NCI-H526 (cell line): Measurements from ENCODE around the gene PCDHGB2.

ENCODE experiments used
- DNase-seq, 2 experiments: peaks; one replicate each; lab custom pipeline; 2025; lab: John Stamatoyannopoulos, UW

The PCDHGB2 gene

DNA sequence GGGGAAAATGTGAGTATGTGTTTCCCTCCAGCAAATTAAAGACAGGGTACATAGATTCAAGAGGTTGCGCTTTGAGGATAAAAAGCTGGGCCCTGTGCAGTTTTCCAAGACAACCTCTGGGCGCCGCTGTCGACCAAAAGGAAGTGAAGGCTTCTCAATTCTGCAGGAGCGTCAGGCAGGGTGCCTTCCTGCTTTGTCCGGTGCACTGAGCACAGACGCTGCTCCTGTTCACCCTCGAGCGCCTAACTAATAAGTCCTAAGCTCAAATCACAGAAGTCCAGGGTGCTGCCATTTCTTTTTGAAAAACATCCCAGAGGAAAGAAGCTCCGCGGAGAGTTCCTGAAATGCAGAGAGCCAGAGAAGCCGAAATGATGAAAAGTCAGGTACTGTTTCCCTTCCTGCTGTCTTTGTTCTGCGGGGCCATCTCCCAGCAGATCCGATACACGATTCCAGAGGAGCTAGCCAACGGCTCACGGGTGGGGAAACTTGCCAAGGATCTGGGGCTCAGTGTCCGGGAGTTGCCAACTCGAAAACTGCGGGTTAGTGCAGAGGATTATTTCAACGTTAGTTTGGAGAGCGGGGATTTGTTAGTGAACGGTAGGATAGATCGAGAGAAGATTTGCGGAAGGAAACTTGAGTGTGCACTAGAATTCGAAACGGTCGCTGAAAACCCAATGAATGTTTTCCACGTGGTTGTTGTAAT lies 9.7 kb upstream of the PCDHGB2 start, which contains the start of gene PCDHGB1:
Gene PCDHGB1, plus strand, starts transcription at position 183 of the 703 bp plus-strand sequence. Its CDS starts 162 bp downstream, at position 345.
- peak; percentile 62 to 74 for DNase-seq

DNA sequence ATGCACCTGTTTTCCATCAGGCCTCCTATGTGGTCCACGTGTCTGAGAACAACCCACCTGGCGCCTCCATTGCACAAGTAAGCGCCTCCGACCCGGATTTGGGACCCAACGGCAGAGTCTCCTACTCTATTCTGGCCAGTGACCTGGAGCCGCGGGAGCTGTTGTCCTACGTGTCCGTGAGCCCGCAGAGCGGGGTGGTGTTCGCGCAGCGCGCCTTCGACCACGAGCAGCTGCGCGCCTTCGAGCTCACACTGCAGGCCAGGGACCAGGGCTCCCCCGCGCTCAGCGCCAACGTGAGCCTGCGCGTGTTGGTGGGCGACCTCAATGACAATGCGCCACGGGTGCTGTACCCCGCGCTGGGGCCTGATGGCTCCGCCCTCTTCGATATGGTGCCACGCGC lies 8.2 kb upstream of the PCDHGB2 start:
- DNase-seq, result no peak

DNA sequence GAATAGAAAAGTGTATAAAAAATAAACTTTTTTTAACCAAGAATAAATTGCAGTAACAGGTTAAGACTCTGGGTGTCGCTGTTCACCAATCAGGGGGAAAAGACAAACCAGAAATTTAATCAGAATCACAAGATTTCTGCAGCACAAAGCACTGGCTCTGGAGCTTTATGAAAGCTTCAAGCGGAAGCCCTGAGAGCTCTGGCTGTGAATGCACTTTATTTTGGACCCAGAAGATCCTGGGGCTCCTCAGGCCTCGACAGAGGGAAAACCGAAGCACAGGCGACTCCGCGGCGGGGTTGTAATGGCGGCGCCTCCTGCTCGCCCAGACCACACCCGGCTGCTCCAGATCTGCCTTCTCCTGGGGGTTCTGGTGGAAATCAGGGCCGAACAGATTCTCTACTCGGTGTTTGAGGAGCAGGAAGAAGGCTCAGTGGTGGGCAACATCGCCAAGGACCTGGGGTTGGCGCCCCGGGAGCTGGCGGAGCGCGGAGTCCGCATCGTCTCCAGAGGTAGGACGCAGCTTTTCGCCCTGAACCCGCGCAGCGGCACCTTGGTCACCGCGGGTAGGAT lies 4.8 kb upstream of the PCDHGB2 start, which contains the start of gene PCDHGA4:
Gene PCDHGA4, plus strand, starts transcription at position 122 of the 570 bp plus-strand sequence. Its CDS starts 87 bp downstream, at position 209.
- DNase-seq, result no peak

DNA sequence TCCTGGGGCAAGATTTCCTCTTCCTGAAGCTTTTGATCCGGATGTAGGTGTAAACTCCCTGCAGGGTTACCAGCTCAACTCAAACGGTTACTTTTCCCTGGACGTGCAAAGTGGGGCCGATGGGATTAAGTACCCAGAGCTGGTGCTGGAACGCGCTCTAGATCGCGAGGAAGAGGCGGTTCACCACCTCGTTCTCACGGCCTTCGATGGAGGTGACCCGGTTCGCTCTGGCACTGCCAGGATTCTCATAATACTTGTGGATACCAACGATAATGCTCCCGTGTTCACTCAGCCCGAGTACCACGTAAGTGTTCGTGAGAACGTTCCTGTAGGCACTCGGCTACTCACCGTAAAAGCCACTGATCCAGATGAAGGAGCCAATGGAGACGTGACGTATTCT lies 4.2 kb upstream of the PCDHGB2 start:
- no peak for DNase-seq

DNA sequence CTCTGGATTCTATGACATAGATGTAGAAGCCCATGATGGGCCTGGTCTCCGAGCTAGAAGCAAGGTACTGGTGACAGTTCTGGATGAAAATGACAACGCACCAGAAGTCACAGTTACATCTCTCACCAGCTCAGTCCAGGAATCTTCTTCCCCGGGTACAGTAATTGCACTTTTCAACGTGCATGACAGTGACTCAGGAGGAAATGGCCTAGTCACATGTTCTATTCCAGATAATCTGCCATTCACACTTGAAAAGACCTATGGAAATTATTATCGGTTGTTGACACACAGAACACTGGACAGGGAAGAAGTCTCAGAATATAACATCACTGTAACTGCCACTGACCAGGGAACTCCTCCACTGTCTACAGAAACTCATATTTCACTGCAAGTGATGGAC lies 3.7 kb upstream of the PCDHGB2 start:
- no peak for DNase-seq

DNA sequence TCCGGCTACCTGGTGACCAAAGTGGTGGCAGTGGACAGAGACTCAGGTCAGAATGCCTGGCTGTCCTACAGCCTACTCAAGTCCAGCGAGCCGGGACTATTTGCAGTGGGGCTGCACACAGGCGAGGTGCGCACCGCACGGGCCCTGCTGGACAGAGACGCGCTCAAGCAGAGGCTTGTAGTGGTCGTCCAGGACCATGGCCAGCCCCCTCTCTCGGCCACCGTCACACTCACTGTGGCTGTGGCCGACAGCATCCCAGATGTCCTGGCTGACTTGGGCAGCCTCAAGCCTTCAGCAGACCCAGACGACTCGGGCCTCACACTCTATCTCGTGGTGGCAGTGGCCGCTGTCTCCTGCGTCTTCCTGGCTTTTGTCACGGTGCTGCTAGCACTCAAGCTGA lies 2.8 kb upstream of the PCDHGB2 start:
- DNase-seq, result no peak

DNA sequence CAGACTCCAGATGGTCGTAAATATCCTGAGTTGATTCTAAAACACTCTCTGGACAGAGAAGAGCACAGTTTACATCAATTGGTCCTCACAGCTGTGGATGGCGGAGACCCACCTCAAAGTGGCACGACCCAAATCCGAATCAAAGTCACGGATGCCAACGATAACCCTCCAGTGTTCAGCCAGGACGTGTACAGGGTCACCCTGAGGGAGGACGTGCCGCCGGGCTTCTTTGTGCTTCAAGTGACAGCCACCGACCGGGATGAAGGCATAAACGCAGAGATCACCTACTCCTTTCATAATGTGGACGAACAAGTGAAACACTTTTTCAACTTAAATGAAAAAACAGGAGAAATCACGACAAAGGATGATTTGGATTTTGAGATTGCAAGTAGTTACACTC lies 891 bp downstream of the PCDHGB2 start:
- DNase-seq, result no peak

DNA sequence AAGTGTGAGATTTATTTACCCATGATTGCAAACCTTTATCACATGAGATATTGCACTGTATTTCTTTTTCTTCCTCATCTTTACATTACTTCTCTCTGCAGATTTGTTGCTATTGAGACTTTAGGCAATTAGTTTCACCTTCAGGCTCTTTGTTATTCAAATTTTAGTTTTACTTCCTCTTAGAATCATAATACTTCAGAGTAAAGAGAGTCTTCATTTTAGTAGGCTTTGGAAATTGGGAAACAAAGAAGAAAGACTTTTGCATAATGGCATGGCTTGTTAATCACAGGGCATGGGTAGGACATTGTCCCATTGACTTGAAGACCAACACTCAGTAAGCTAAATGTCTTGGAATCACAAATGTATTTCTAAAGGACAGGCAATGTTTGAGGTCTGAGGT lies 2.9 kb downstream of the PCDHGB2 start:
- DNase-seq, result no peak

DNA sequence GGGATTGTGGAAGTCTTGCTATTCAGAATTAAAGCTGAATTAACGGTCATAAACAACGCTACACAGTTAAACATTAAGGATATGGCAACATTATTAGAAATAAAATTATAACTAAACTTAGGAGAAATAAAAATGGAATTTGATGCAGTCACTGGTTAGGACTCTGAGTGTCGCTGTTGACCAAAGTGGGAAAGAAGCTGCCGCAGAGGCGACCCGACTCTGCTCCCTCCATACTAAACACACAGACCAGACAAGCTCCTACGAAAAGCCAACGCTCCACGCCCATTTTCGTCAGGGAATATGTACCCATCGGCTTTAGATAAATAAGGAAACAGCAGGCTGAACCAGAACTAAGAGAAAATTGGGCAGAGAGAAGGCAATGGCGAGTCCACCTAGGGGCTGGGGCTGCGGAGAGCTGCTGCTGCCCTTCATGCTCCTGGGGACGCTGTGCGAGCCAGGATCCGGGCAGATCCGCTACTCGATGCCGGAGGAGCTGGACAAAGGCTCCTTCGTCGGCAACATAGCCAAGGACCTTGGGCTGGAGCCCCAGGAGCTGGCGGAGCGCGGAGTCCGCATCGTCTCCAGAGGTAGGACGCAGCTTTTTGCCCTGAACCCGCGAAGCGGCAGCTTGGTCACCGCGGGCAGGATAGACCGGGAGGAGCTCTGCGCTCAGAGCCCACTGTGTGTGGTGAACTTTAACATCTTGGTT lies 4.3 kb downstream of the PCDHGB2 start, which contains the start of gene PCDHGA5:
Gene PCDHGA5, plus strand, starts transcription at position 211 of the 709 bp plus-strand sequence. Its CDS starts 169 bp downstream, at position 380.
- DNase-seq, result no peak

DNA sequence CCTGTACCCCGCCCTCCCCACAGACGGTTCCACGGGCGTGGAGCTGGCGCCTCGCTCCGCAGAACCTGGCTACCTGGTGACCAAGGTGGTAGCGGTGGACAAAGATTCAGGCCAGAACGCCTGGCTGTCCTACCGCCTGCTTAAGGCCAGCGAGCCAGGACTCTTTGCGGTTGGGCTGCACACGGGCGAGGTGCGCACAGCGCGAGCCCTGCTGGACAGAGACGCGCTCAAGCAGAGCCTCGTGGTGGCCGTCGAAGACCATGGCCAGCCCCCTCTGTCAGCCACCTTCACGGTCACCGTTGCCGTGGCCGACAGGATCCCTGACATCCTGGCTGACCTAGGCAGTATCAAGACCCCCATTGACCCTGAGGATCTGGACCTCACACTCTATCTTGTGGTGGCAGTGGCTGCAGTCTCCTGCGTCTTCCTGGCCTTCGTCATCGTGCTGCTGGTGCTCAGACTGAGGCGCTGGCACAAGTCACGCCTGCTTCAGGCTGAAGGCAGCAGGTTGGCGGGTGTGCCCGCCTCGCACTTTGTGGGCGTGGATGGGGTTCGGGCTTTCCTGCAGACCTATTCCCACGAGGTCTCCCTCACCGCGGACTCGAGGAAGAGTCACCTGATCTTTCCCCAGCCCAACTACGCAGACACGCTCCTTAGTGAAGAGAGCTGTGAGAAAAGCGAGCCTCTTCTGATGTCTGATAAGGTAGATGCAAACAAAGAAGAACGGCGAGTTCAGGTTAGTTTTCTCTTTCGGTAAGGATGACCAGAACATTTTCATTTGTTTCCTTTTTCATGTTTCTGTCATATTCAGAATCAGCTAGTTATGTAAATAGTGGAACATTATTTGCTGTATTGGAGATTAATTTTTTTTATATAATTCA lies 6.5 kb downstream of the PCDHGB2 start:
- no peak for DNase-seq

DNA sequence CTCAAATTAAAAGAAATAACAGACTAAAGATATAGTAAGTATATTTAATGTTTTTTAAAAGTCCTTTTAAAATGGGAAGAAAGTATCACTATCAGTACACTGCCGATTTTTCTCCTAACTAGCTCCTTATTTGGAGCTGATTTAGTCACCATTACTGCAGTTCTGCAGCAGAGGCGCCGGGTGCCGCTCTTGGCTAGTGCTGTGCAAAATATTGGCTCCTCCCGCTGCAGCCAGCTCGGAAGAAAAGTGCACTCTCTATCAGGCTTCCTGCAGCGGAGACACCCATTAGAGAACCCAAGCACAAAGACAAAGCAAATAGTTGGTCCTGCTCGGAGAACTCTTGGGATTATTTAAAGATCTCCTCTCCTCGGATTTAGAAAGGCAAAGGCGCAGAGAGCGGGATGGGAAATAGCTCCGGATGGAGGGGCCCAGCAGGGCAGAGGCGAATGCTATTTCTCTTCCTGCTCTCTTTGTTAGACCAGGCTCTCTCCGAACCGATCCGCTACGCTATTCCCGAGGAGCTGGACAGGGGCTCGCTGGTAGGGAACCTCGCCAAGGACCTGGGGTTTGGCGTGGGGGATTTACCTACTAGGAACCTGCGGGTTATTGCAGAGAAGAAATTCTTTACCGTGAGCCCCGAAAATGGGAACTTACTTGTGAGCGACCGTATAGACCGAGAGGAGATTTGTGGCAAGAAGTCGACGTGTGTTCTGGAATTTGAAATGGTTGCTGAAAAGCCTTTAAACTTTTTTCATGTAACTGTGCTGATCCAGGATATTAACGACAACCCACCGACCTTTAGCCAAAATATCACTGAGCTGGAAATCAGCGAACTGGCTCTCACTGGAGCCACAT lies 10.4 kb downstream of the PCDHGB2 start, which contains the start of gene PCDHGB3:
Gene PCDHGB3, plus strand, starts transcription at position 249 of the 855 bp plus-strand sequence. Its CDS starts 153 bp downstream, at position 402.
- no peak for DNase-seq

DNA sequence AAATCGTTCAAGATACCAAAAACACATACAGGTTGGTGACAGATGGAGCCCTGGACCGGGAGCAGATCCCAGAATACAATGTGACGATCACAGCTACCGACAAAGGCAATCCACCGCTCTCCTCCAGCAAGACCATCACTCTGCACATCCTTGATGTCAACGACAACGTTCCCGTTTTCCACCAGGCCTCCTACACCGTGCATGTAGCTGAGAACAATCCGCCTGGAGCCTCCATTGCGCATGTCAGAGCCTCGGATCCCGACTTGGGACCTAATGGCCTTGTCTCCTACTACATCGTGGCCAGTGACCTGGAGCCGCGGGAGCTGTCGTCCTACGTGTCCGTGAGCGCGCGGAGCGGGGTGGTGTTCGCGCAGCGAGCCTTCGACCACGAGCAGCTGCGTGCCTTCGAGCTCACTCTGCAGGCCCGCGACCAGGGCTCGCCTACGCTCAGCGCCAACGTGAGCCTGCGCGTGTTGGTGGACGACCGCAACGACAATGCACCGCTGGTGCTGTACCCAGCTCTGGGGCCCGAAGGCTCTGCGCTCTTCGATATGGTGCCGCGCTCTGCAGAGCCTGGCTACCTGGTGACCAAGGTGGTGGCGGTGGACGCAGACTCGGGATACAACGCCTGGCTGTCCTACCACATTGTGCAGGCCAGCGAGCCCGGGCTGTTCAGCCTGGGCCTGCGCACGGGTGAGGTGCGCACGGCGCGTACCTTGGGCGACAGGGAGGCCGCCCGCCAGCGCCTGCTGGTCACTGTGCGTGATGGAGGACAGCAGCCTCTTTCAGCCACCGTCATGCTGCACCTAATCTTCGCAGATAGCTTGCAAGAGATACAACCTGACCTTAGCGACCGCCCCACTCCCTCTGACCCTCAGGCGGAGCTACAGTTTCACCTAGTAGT lies 12.0 kb downstream of the PCDHGB2 start:
- DNase-seq, result no peak

DNA sequence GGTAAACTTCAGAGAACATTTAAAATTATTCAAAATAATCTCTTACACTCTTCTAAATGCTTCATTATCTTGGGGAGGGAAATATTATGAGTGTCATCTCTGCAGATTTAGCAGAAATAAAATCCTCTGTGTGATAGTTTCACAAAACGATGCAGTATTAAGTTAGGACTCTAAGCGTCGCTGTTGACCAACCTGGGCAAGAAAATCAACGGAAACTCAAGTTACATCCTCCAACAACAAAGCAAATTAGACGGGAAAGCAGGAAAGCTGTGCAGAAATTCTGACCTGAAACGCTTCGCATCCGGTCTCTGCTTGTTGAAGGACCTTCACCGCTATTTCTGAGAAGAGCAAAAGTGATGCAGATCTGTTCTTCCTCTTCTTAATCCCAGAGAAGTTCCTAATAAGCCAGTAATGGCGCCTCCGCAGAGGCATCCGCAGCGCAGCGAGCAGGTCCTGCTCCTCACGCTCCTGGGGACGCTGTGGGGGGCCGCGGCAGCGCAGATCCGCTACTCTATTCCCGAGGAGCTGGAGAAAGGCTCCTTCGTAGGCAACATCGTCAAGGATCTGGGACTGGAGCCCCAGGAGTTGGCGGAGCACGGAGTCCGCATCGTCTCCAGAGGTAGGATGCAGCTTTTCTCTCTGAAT lies 14.0 kb downstream of the PCDHGB2 start, which contains the start of gene PCDHGA6:
Gene PCDHGA6, plus strand, starts transcription at position 219 of the 645 bp plus-strand sequence. Its CDS starts 193 bp downstream, at position 412.
- no peak for DNase-seq

DNA sequence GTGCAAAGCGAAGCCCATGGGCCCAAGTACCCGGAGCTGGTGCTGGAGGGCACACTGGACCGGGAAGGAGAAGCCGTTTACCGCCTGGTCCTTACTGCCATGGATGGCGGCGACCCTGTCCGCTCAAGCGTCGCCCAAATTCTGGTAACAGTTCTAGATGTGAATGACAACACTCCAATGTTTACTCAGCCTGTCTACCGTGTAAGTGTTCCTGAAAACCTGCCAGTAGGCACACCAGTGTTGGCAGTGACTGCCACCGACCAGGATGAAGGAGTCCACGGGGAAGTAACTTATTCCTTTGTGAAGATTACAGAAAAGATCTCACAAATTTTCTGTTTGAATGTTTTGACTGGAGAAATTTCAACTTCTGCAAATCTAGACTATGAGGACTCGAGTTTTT lies 14.8 kb downstream of the PCDHGB2 start:
- DNase-seq, result no peak

DNA sequence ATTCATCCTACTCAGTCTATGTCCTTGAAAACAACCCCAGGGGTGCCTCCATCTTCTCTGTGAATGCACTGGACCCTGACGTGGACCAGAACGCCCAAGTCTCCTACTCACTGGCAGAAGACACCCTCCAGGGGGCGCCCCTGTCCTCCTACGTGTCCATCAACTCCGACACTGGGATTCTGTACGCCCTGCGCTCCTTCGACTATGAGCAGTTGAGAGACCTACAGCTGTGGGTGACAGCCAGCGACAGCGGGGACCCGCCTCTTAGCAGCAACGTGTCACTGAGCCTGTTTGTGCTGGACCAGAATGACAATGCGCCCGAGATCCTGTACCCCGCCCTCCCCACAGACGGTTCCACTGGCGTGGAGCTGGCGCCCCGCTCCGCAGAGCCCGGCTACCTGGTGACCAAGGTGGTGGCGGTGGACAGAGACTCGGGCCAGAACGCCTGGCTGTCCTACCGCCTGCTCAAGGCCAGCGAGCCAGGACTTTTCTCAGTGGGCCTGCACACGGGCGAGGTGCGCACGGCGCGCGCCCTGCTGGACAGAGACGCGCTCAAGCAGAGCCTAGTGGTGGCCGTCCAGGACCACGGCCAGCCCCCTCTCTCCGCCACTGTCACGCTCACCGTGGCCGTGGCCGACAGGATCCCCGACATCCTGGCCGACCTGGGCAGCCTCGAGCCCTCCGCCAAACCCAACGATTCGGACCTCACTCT lies 15.8 kb downstream of the PCDHGB2 start:
- DNase-seq, result peak in 1 of 2 experiments; percentile 14

DNA sequence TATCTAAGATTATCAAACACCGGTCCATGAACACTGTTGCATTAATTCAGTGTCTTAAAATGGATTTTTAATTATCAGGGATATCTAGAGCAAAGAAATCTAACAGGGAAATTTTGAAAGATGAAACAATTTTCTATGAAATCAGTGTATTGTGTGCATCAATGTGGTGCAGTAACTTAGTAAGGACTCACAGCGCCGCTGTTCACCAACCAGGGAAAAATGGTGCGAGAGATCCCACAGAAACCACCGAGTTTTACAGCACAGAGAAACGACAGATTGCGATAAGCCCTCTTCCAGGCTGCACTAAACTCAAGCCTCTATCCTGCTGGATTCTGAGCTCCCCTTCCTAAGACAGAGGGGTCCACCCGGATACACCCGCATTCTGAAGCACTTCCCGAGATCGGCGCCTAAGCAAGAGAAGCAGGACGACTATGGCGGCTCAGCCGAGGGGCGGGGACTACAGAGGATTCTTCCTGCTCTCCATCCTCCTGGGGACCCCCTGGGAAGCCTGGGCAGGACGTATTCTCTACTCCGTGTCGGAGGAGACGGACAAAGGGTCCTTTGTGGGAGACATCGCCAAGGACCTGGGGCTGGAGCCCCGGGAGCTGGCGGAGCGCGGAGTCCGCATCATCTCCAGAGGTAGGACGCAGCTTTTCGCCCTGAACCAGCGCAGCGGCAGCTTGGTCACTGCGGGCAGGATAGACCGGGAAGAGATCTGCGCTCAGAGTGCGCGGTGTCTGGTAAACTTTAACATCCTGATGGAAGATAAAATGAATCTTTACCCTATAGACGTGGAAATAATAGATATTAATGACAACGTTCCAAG lies 22.9 kb downstream of the PCDHGB2 start, which contains the start of gene PCDHGA7:
Gene PCDHGA7, plus strand, starts transcription at position 274 of the 826 bp plus-strand sequence. Its CDS starts 158 bp downstream, at position 432.
- no peak for DNase-seq

DNA sequence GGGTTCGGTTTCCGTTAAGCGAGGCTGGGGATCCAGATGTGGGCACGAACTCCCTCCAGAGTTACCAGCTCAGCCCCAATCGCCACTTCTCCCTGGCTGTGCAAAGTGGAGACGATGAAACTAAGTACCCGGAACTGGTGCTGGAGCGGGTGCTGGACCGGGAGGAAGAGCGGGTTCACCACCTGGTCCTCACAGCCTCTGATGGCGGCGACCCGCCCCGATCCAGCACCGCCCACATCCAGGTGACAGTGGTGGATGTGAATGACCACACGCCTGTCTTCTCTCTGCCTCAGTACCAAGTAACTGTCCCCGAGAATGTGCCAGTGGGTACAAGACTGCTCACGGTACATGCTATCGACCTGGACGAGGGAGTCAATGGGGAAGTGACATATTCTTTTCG lies 23.6 kb downstream of the PCDHGB2 start:
- DNase-seq, result no peak
